Measurements from ENCODE around the gene NFAT5.

GRCh38 chr16:69699915-69700314 lies 134.1 kb downstream of the NFAT5 start:
- TF ChIP-seq POLR2A (IDR thresholded peaks at IDR 0.05), result no peak
- TF ChIP-seq CTCF (IDR thresholded peaks at IDR 0.05), result no peak

Measured in ovary (tissue), 3 donors.